D721Med (cell line): ENCODE data around the gene GYS2.
A peak's percentile ranks its signal among the peaks of the same experiment; 100 is the strongest.

ENCODE experiments used
- DNase-seq: peaks from one replicate; pipeline ENCODE4 v3.0.0; 2011; ENCODE audit warnings: low spot score; ENCODE audit not compliant: insufficient read length
- FAIRE-seq: peaks from 2 replicates; lab custom pipeline; 2011; peaks lifted over from hg19 to GRCh38; lab: Jason Lieb, UNC
- TF ChIP-seq, protein P1 (sequence below): IDR thresholded peaks from 2 replicates; pipeline ENCODE4 v1.5.1; 2012; ENCODE audit warnings: mild to moderate bottlenecking, control low read depth; ENCODE audit not compliant: insufficient read depth; ENCODE audit errors: missing control alignments

The GYS2 gene

DNA sequence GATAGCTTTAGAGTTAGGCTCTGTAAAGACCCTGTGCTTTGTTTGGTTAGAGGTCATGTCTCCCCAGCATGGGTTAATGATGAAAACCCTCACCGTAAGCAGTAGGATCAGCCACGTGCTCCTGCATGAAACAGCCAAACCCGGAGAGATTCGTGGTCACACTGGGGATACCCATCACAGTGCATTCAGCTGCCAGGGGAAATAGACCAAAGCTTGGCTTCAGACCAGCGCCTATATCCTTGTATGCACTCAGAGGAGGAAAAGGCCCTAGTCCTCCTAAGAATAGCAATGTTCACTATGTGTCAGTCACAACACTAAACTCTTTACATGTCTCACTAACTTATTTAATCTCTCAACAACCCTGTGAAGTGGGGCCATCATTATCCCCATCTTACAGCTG, 62.2 kb downstream of the GYS2 start:
- TF ChIP-seq, protein P1, sequence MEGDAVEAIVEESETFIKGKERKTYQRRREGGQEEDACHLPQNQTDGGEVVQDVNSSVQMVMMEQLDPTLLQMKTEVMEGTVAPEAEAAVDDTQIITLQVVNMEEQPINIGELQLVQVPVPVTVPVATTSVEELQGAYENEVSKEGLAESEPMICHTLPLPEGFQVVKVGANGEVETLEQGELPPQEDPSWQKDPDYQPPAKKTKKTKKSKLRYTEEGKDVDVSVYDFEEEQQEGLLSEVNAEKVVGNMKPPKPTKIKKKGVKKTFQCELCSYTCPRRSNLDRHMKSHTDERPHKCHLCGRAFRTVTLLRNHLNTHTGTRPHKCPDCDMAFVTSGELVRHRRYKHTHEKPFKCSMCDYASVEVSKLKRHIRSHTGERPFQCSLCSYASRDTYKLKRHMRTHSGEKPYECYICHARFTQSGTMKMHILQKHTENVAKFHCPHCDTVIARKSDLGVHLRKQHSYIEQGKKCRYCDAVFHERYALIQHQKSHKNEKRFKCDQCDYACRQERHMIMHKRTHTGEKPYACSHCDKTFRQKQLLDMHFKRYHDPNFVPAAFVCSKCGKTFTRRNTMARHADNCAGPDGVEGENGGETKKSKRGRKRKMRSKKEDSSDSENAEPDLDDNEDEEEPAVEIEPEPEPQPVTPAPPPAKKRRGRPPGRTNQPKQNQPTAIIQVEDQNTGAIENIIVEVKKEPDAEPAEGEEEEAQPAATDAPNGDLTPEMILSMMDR = no peak
- FAIRE-seq (no peak), DNase-seq (no peak)

DNA sequence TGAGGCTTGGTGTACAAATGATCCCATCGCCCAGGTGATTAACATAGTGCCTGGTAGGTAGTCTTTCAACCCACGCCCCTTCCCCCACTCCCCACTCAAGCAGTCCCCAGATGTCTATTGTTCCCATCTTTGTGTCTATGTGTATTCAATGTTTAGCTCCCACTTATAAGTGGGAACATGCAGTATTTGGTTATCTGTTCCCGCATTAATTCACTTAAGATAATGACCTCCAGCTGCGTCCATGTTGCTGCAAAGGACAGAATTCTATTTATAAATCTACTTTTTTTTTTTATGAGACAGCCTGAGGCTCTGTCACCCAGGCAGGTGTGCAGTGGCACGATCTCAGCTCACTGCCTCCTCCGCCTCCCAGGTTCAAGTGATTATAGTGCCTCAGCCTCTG, 62.9 kb downstream of the GYS2 start:
- TF ChIP-seq, protein P1 = no peak
- DNase-seq = no peak
- no peak for FAIRE-seq

DNA sequence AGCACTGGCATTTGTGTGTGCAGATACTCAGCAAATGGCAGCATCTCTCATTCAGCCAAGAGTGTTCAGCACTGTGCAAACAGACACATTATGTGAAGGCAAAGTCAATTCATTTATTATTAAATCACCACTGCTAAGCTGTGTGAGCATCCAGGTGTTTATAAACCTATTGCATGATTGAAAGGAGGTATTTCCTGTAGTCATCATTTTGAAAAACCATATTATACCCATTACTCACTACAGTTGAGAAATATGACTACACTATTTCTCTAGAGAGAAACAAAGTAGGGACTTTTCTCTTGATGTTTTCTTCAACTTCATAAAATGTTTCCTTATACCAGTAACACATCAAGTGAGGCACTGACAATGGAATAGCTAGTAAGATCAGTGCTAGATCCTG, 64.8 kb downstream of the GYS2 start:
- TF ChIP-seq, protein P1 = no peak
- FAIRE-seq = no peak
- no peak for DNase-seq

DNA sequence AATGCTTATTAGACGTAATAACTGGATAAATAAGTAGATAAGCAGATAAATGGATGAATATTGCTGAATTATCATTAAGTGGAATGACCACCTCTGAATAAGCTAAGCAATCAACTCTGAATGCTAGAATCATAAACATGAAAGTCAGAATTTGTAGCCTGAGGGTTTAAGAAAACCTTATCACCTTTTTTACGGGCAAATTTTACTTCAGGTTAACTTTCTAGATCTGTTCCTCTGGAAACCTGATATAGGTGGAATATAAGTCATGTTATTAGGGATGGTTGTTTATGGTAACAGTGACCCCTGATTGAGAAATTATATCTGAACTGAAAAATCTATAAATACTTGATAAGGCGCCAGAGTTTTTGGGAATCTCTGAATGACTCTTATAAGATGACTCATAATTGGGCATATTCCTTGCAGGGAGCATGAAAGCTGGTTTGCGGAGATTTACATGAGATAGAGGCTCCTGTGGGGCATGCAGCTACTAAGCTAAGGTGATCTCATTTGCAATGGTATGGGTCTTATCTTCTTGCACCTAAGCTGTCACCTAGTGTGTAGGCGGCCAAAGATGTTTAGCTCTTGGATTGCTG, 66.5 kb downstream of the GYS2 start:
- no peak for DNase-seq
- no peak for FAIRE-seq
- TF ChIP-seq, protein P1 = no peak

DNA sequence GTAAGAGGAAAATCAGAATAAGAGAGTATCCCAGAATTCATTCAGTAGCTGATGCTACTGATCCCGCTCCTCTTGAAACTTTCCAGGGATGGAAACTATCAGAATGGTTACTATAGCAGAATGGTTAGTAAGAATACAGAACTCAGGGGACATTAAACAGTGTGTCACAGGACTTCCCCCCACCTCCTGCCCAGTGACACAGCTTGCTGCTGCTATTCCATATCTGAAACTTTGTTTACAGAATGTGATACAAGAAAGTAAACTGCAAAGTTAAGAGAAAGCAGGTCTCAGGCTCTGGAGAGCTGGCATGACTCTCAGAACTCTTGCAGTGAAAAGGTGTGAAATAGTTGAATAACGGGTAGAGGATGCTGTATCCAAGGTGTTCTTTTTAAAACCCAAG, 75.2 kb downstream of the GYS2 start:
- TF ChIP-seq, protein P1 = no peak
- FAIRE-seq (no peak), DNase-seq (no peak)

DNA sequence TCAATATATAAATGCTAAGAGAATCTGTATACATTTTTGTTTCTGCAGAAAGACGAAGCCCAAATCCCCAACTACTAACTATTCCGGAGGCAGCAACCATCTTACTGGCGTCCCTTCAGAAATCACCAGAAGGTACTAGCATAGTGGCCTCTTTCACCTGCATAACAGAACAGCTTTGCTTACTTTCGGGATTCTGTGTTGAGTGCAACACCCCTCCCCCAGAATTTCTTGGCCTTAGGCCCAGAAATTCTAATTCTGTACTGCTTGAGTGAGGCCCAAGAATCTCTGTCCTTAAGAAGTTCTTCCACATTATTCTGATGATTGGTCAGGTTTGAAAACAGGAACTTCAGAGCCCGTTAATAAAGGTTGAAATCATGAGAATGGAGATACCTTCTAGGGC, 75.7 kb downstream of the GYS2 start:
- DNase-seq (no peak), FAIRE-seq (no peak)
- TF ChIP-seq, protein P1 = no peak

DNA sequence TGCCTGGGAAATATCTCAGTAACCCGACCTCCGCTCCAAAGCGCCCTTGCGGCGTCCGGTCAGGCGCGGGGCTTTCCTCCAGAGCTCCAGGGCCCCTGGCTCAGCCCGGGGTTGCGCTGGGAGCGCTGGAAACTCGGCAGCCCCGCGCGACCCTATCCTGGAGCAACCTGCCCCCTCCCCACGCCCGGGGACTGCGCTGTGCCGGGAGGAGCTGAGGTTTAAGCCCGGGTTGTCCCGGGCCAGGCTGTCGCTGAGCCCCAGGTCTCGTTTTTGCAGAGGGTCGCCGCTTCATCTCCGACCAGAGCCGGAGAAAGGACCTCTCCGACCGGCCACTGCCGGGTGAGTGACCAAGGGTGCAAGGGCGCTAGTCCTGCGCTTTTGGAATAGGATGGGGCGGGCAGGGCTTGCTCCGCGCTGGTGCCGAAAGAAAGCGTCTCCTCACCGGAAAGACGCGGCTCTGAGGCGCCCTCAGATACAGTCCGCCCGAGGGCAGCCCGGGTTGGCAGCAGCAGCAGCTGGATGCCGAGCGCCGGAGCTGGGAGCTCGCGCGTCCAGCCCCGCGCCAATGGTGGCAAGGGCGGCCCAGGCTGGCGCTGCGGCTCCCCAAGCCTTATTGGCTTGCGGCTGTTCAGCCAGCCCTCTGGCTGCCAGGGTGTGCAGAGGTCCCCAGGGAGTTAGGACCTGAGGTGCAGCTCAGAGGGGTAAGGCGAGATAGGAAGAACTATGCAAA, 77.0 kb downstream of the GYS2 start:
- FAIRE-seq (no peak), DNase-seq (peak; percentile 43)
- TF ChIP-seq, protein P1 = no peak
